H9 (cell line): ENCODE measurements around the gene SUCLG1. TPM values are rescaled to one million over a fixed set of nuclear protein-coding genes. Genes with fewer than 3 reads are reported as not detected.

Experiments
- DNase-seq: peaks from one replicate; pipeline ENCODE4 v3.0.0-alpha.2; 2017
- H2AFZ ChIP-seq: one replicate; pipeline ENCODE4 v1.6.1; 2013; ENCODE audit warnings: mild to moderate bottlenecking, low read length, control low read depth, moderate library complexity
- H2AK5ac ChIP-seq: 2 replicates; pipeline ENCODE4 v1.6.1; 2013; ENCODE audit warnings: low read length, control low read depth, mixed read lengths; ENCODE audit not compliant: insufficient read length
- H2BK120ac ChIP-seq: one replicate; pipeline ENCODE4 v1.6.1; 2013; ENCODE audit warnings: low read depth, mild to moderate bottlenecking, low read length, control low read depth, inconsistent platforms; ENCODE audit not compliant: poor library complexity, severe bottlenecking
- H2BK12ac ChIP-seq: 2 replicates; pipeline ENCODE4 v1.6.1; 2013; ENCODE audit warnings: low read length, control low read depth, mixed read lengths, low read depth; ENCODE audit not compliant: insufficient read length
- H2BK15ac ChIP-seq: 2 replicates; pipeline ENCODE4 v1.6.1; 2013; ENCODE audit warnings: low read depth, low read length, control low read depth
- H2BK20ac ChIP-seq: one replicate; pipeline ENCODE4 v1.6.1; 2013; ENCODE audit warnings: low read depth, mild to moderate bottlenecking, low read length, control low read depth, inconsistent platforms; ENCODE audit not compliant: poor library complexity, severe bottlenecking
- H2BK5ac ChIP-seq: 2 replicates; pipeline ENCODE4 v1.6.1; 2013; ENCODE audit warnings: low read length, control low read depth, mixed read lengths; ENCODE audit not compliant: insufficient read length
- H3K14ac ChIP-seq: 2 replicates; pipeline ENCODE4 v1.6.1; 2013; ENCODE audit warnings: low read length, control low read depth; ENCODE audit not compliant: insufficient read depth
- H3K18ac ChIP-seq: 2 replicates; pipeline ENCODE4 v1.6.1; 2013; ENCODE audit warnings: low read depth, mild to moderate bottlenecking, mixed read lengths, low read length, control low read depth; ENCODE audit not compliant: insufficient read length
- H3K23ac ChIP-seq: 2 replicates; pipeline ENCODE4 v1.6.1; 2013; ENCODE audit warnings: low read length, control low read depth, mixed read lengths, low read depth; ENCODE audit not compliant: insufficient read length
- H3K23me2 ChIP-seq: 2 replicates; pipeline ENCODE4 v1.6.1; 2013; ENCODE audit warnings: low read depth, mild to moderate bottlenecking, mixed read lengths, low read length, control low read depth; ENCODE audit not compliant: insufficient read length, poor library complexity, severe bottlenecking
- H3K27ac ChIP-seq: 2 replicates; pipeline ENCODE4 v1.5.1; 2013; ENCODE audit warnings: low read length, control low read depth, mixed read lengths, low read depth; ENCODE audit not compliant: insufficient read length
- H3K27me3 ChIP-seq: 2 replicates; pipeline ENCODE4 v1.6.1; 2013; ENCODE audit warnings: low read length, control low read depth, inconsistent platforms; ENCODE audit not compliant: insufficient read depth
- H3K4ac ChIP-seq: 2 replicates; pipeline ENCODE4 v1.6.1; 2013; ENCODE audit warnings: low read depth, mild to moderate bottlenecking, control low read depth, inconsistent platforms, low read length, moderate library complexity
- H3K4me1 ChIP-seq: 2 replicates; pipeline ENCODE4 v1.6.1; 2013; ENCODE audit warnings: low read length, control low read depth, inconsistent platforms; ENCODE audit not compliant: insufficient read depth
- H3K4me2 ChIP-seq: 2 replicates; pipeline ENCODE4 v1.6.1; 2013; ENCODE audit warnings: low read length, control low read depth, mixed read lengths; ENCODE audit not compliant: insufficient read length, insufficient read depth
- H3K56ac ChIP-seq: 2 replicates; pipeline ENCODE4 v1.6.1; 2013; ENCODE audit warnings: low read depth, mild to moderate bottlenecking, mixed read lengths, low read length, control low read depth; ENCODE audit not compliant: insufficient read length
- H3K79me1 ChIP-seq: 2 replicates; pipeline ENCODE4 v1.6.1; 2013; ENCODE audit warnings: low read depth, mild to moderate bottlenecking, moderate library complexity, low read length, control low read depth, inconsistent platforms; ENCODE audit not compliant: insufficient read depth, poor library complexity, severe bottlenecking
- H3K79me2 ChIP-seq: 2 replicates; pipeline ENCODE4 v1.6.1; 2013; ENCODE audit warnings: low read length, control low read depth, inconsistent platforms; ENCODE audit not compliant: insufficient read depth
- H3K9ac ChIP-seq: 2 replicates; pipeline ENCODE4 v1.6.1; 2013; ENCODE audit warnings: low read length, control low read depth, mixed read lengths; ENCODE audit not compliant: insufficient read length; ENCODE audit errors: extremely low read depth
- H3K9me3 ChIP-seq: one replicate; pipeline ENCODE4 v1.6.1; 2013; ENCODE audit warnings: low read depth, low read length, inconsistent platforms; ENCODE audit not compliant: control insufficient read depth
- H3T11ph ChIP-seq: one replicate; pipeline ENCODE4 v1.6.1; 2013; ENCODE audit warnings: mild to moderate bottlenecking, low read length, control low read depth, inconsistent platforms
- H4K20me1 ChIP-seq: one replicate; pipeline ENCODE4 v1.6.1; 2013; ENCODE audit not compliant: control insufficient read depth, insufficient read length, insufficient read depth
- H4K5ac ChIP-seq: 2 replicates; pipeline ENCODE4 v1.6.1; 2013; ENCODE audit warnings: low read depth, mild to moderate bottlenecking, mixed read lengths, low read length, control low read depth; ENCODE audit not compliant: insufficient read length
- H4K8ac ChIP-seq: replicated peaks from 2 replicates; pipeline ENCODE4 v1.6.1; 2013; ENCODE audit warnings: low read length, control low read depth, mixed read lengths, low read depth; ENCODE audit not compliant: insufficient read length
- H4K91ac ChIP-seq: 2 replicates; pipeline ENCODE4 v1.6.1; 2013; ENCODE audit warnings: low read depth, mild to moderate bottlenecking, moderate library complexity, mixed read lengths, low read length, control low read depth; ENCODE audit not compliant: insufficient read length
- H3K27ac Mint-ChIP-seq, 3 experiments: 2 replicates in 2 of 3; 3 replicates in 1 of 3; pipeline ENCODE4 v1.8.0; 2020 to 2021; ENCODE audit warnings: mixed read lengths in 3 of 3, mild to moderate bottlenecking in 1 of 3, moderate library complexity in 1 of 3
- H3K27me3 Mint-ChIP-seq: 2 replicates; pipeline ENCODE4 v1.8.0; 2021; ENCODE audit warnings: low read depth, mild to moderate bottlenecking, moderate library complexity, mixed read lengths
- H3K36me3 Mint-ChIP-seq, 3 experiments: 2 replicates in 2 of 3; 3 replicates in 1 of 3; pipeline ENCODE4 v1.8.0; 2020 to 2021; ENCODE audit warnings: low read depth in 3 of 3, mixed read lengths in 3 of 3; ENCODE audit not compliant: insufficient read depth in 1 of 3
- H3K4me1 Mint-ChIP-seq, 2 experiments: 2 replicates each; pipeline ENCODE4 v1.8.0; 2020; ENCODE audit warnings: mixed read lengths in 2 of 2
- H3K4me3 Mint-ChIP-seq, 2 experiments: 2 replicates in 1 of 2; 3 replicates in 1 of 2; pipeline ENCODE4 v1.8.0; 2020 to 2021; ENCODE audit warnings: mild to moderate bottlenecking in 2 of 2, mixed read lengths in 2 of 2, moderate library complexity in 1 of 2
- H3K9me3 Mint-ChIP-seq, 2 experiments: 2 replicates in 1 of 2; 3 replicates in 1 of 2; pipeline ENCODE4 v1.8.0; 2020; ENCODE audit warnings: mild to moderate bottlenecking in 2 of 2, mixed read lengths in 2 of 2, moderate library complexity in 1 of 2
- CTCF ChIP-seq: fragments of 200-600 bp; sonication (generic); conservative IDR thresholded peaks from 3 replicates; pipeline ENCODE4 v1.8.0; 2021; ENCODE audit warnings: antibody characterized with exemption, mild to moderate bottlenecking
- WGBS: extraction: QIAGEN DNeasy Blood & Tissue Kit; methylation state at CpG from one replicate; pipeline ENCODE4 v1.1.7; 2013; ENCODE audit warnings: missing lambda C conversion rate, low lambda C conversion rate, mixed read lengths; ENCODE audit not compliant: insufficient read length; ENCODE audit errors: extremely low coverage; 5-methylcytosine and 5-hydroxymethylcytosine counted together
- total RNA-seq: library from RNA; stranded (reverse); gene quantifications from 2 replicates; pipeline ENCODE4 v1.2.1, GENCODE V29; 2021

The SUCLG1 gene
- total RNA-seq, 1 experiment from 2014 or later: 40.0 TPM

- no peak for TF ChIP-seq CTCF
- H3K79me1 ChIP-seq: no peaks in the 10 kb centered on the region
- H3K4me3 Mint-ChIP-seq: no peak overlapping the region
- H3K23ac ChIP-seq: no peak overlapping the region
- H3K9me3 Mint-ChIP-seq: no peaks in the 10 kb centered on the region
- no peak overlapping the region for H2AFZ ChIP-seq
- H3T11ph ChIP-seq: no peak overlapping the region
- H3K4ac ChIP-seq: no peak overlapping the region
- no peaks in the 10 kb centered on the region for H3K27me3 ChIP-seq
- DNase-seq: no peak
- H2BK20ac ChIP-seq: no peak overlapping the region
- H3K9me3 ChIP-seq: no peaks in the 10 kb centered on the region
- H2BK15ac ChIP-seq: no peak overlapping the region
- H3K18ac ChIP-seq: no peak overlapping the region
- no peak overlapping the region for H4K8ac ChIP-seq
- no peak overlapping the region for H2BK12ac ChIP-seq
- H3K27me3 Mint-ChIP-seq: peaks cover 4% of the 10 kb centered on the region; the same call in 1 of the 2 replicates
- H3K36me3 Mint-ChIP-seq: peaks cover 0 to 1% (median 0%) of the 10 kb centered on the region in 3 experiments; a peak in 1 of 7 replicates
- no peak overlapping the region for H4K91ac ChIP-seq
- H3K4me2 ChIP-seq: no peak overlapping the region
- no peaks in the 10 kb centered on the region for H3K79me2 ChIP-seq
- H3K9ac ChIP-seq: no peak overlapping the region
- no peak overlapping the region for H3K14ac ChIP-seq
- no peak overlapping the region for H3K27ac Mint-ChIP-seq
- H3K27ac ChIP-seq: no peak overlapping the region
- no peak overlapping the region for H3K56ac ChIP-seq
- H2BK5ac ChIP-seq: no peak overlapping the region
- no peak overlapping the region for H4K5ac ChIP-seq
- WGBS: no CpG with 5 or more reads among the region's 5 CpGs
- no peak overlapping the region for H2AK5ac ChIP-seq
- H3K4me1 Mint-ChIP-seq: peaks cover 3% of the 10 kb centered on the region in 2 experiments; a peak in 1 of 4 replicates
- no peaks in the 10 kb centered on the region for H4K20me1 ChIP-seq
- H3K23me2 ChIP-seq: no peaks in the 10 kb centered on the region
- H2BK120ac ChIP-seq: no peak overlapping the region
- no peaks in the 10 kb centered on the region for H3K4me1 ChIP-seq
Observed at GRCh38 chr2:84493514-84493913, 34.4 kb upstream of the SUCLG1 start.
